GM19025 (cell line): ENCODE measurements around the gene PDZD2.
"Not testable (repeated sequence)": the region's sequence is repeated elsewhere in the genome, so short reads cannot be mapped to it uniquely, and the experiment has no call there.

Source experiments
- ATAC-seq: cut with Tn5 transposase; IDR thresholded peaks from one replicate; pipeline ENCODE4 v1.9.1; 2021; ENCODE audit warnings: mild to moderate bottlenecking, low read depth, moderate library complexity; ENCODE audit not compliant: unreplicated experiment

PDZD2 gene

DNA sequence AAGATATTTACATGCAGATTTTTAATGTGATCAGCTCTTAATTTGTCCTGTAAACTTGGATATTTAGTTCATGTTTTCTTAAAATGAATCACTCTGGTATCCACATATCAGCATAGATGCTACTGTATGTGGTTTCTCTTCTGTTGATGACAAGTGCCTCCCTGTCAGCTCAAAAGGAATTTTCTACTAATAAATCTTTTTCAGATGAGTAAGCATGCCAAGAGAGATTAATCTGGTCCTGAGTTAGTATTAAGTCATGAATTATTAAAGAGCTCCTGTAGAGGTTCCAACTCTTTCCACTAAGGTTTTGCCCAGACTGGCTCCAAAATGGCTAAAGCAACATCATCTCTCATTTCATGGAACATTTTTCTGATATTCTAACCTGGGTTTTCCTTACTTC lies 406.0 kb downstream of the PDZD2 start:
- ATAC-seq: no peak

DNA sequence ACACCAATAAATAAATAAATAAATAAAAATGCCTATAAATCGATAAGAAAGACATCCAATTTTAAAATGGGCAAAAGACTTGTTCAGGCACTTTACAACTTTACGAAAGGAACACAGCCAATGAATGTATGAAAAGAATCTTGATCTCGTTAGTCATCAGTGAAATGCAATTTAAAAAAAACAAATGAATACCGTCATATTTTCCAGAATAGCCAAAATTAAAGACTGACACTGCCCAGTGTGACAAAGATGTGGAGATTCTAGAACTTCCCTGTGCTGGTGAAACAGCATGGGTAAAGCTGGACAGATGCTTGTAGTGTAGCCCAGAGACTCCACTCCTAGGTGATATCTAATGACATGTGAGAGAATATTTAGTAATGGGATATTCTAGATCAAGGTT lies 408.1 kb downstream of the PDZD2 start:
- no peak for ATAC-seq

DNA sequence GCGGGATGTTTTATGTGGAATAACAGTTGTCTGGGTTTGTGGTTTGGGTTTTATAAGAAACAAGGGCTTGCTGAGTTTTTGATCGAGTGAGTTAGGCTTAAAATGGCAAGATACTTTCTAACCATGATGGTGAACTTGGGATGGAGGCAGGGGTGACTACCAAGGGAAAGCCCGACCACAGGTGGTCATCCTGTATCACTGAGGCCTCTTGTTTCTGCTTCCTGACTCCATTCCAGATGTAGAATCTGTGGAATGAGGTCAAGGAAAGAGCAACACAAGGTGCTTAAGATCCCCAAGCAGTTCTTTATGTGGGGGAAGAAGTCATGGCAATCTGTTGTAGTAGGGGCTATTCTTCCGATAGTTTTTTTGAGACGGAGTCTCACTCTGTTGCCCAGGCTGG lies 412.9 kb downstream of the PDZD2 start:
- no peak for ATAC-seq

DNA sequence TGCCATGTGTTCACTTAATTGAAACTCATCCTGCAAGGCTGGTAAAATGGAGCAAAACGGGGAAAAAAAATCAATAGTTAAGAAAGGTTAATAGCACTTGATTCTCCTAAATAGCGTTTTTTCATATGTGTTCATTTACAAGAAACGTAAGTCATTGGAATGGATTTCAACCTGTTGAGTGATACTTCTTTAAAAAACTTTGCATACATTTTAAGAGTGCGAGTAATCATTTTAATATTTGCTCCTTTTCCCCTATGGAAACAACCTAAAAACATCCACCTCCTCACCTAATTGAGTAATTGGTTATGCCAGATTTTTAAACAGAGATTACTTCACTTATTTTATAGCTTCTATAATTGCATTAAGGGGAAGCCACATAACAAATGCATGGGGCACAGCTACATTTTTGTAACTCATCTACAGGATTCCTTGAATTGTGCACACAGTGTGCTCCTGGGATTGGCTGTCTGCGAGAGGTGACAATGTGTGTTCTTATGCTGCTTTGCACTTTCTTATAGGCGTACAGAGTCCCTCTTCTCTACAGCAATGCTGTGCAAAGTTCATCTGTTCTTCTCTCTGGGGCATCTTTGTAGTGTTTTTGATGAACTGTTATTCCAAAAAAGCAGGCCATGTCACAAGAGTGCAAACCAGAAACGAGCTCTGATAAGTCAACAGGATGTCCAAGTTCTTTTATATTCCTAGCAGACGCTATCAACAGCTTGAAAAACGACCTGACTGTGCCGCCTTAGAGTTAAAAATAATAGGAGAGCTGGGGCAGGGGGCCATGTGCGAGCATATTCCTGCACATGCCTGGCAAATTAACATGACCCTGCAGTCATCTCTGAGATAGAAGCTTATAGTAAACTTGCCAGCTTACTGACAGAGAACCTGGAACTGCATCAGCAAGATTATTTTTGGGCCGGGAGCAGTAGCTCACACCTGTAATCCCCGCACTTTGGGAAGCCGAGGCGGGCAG lies 417.2 kb downstream of the PDZD2 start:
- no peak for ATAC-seq

DNA sequence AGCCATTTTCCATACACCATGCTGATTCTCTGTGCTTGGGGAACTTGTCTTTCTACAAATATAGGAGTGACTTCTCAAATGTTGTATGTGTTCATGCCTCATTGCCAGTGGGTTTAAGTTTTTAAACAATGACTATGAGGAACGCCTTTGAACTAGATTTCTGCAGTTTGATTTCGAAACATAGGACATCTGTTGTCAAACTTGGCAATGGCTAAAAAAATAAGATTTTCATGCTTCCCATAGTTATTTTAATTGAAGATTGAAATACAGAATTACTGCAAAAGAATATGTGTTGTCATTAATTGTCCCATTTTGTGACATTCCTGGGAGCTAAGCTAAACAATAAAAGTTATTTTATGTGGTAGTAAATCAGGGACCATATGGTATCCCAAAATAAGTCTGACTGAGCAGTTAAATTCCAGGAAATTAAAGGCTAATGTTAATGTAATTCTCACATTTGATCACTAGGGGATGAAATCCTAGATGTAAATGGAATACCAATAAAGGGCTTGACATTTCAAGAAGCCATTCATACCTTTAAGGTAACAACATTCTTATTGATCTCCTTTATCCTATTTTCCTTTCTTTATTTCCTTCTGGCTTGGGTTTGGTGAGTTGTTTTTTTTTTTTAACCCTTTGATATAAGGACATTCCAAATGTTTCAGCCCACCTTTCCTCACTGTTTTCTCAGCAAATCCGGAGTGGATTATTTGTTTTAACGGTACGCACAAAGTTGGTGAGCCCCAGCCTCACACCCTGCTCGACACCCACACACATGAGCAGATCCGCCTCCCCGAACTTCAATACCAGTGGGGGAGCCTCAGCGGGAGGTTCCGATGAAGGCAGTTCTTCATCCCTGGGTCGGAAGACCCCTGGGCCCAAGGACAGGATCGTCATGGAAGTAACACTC lies 418.5 kb downstream of the PDZD2 start:
- ATAC-seq: no peak

DNA sequence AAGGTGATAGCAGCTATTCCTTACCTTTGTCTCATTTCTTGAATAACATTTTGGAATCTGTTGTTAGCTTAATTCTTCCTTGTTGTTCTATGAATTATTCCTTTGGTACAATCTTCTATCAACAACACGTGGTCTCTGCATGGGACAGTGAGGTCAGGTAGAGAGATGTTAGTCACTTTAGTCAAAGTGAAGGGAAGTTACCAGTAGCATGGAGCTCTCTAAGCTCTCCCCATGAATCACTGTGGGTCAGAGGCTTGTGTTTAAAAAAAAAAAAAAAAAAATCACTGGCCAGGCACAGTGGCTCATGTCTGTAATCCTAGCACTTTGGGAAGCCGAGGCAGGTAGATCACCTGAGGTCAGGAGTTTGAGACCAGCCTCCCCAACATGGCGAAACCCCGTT lies 419.2 kb downstream of the PDZD2 start:
- ATAC-seq: no peak

GRCh38 chr5:32058997-32059396 lies 420.1 kb downstream of the PDZD2 start:
- no peak for ATAC-seq

DNA sequence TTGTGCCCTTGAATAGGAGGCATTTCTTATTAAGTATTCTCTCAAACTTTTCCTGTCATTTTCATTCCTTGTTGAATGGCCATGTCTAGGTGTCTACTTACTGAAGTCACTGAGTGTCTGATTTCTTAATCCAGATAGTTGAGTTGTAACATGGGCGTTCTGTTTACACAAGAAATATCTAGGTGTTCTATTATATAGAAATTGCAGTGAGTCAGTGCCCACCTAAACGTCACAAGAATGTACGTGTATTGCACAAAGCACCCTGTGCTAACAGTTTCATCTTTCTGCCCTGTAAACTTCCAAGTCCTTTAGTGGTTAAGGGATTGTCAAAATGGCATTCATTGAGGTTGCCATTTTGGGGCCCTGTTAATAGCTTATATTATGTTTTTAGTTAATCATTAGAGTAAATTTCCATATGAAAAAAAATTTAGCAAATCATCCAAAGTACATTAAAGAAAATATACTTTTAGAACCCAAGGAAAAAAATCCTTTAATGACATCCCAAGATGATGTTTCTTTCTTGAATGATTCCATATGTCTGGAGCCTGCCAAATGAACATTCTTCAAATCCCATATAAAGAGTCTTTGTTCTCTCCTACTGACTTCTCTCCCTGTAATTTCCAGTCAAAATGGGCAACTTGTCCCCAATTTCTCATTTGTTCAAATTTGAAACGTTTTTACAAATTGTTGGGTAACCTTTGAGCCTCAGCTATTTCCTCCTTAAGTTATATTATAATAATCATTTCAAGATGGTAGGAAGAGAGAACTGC lies 421.0 kb downstream of the PDZD2 start:
- ATAC-seq: no peak

GRCh38 chr5:32061236-32061635 lies 422.3 kb downstream of the PDZD2 start:
- ATAC-seq: no peak

DNA sequence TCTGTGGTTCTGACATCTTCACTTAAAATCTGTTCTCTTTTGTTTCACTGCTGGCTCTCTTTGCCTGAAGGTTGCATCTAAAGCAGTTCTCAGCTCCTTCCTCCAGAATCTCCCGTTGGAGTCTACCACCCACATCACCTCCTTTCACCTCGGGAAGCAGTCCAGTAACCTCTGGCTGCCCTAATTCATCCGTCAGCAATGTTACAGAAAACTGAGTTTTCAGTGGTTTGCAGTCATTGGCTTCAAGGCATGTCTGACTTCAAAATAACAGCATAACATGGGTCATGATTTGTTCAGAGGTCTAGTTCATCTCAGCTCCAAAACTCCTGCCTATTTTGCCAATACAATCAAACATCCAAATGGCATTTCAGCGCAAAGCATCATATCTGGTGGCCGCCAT lies 427.5 kb downstream of the PDZD2 start:
- ATAC-seq: no peak

DNA sequence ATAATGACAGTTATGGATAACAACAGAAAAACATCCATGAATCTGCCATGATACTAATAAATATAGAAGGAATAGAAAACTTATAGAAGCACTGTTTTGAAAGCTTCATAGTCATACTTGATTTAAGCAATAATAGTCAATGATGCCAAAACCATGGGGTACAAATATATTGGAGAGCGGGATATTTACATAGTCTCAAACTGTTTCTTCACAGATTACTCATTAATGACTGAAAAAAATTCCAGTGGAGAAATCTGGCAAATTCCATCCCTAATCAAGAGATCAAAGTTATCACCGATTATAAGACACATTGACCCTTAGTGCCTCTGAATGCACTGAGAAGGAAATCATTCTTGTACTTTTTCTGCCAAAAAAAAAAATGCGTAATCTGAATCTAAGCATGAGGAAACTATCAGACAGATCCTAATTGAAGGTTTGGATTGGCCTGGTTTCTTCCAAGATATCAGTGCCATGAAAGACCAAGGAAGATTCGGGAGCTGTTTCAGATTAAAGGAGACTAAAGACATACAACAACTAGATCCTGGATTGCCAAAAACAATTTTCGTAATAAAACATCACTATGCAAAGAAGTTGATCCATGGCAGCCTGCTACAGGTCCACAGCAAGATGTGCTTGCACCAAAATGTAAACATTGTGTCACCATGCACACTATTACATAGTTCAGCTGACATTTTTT lies 429.0 kb downstream of the PDZD2 start:
- no peak for ATAC-seq

DNA sequence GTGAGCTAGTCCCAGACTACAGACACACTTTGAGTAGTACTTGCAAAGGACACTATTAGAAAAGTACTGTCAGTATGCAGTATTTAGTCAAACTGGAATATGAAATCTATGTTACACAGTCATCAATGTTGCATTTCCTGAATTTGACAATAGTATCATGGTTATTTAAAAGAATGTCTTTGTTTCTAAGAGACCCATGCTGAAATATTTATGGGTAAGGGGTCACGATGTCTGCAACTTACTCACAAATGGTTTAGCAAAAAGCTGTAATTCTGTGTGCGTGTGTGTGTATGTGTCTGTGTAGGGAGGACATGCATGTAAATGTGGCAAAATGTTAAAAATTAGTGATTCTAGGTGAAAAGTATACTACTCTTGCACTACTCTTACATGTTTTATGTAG lies 429.6 kb downstream of the PDZD2 start:
- ATAC-seq: no peak

GRCh38 chr5:32069396-32069795 lies 430.5 kb downstream of the PDZD2 start:
- no peak for ATAC-seq

- ATAC-seq: no peak
Measured at GRCh38 chr5:32071351-32071944, 432.5 kb downstream of the PDZD2 start.

DNA sequence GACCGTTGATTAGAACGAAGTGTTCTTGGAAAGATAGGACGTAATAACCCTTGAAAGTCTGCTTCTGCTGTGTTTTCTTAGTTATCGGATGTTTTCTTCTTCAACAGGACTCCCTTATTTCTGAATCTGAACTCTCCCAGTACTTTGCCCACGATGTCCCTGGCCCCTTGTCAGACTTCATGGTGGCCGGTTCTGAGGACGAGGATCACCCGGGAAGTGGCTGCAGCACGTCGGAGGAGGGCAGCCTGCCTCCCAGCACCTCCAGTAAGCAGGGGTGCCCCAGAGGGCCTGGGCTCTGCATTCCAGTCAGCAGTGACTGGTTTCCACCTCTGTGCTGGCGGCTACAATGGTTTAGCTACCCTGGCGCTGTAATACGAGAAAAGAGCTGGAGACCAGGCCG lies 433.1 kb downstream of the PDZD2 start:
- no peak for ATAC-seq

- ATAC-seq: no peak
Measured at GRCh38 chr5:32074401-32074800, 435.5 kb downstream of the PDZD2 start.

DNA sequence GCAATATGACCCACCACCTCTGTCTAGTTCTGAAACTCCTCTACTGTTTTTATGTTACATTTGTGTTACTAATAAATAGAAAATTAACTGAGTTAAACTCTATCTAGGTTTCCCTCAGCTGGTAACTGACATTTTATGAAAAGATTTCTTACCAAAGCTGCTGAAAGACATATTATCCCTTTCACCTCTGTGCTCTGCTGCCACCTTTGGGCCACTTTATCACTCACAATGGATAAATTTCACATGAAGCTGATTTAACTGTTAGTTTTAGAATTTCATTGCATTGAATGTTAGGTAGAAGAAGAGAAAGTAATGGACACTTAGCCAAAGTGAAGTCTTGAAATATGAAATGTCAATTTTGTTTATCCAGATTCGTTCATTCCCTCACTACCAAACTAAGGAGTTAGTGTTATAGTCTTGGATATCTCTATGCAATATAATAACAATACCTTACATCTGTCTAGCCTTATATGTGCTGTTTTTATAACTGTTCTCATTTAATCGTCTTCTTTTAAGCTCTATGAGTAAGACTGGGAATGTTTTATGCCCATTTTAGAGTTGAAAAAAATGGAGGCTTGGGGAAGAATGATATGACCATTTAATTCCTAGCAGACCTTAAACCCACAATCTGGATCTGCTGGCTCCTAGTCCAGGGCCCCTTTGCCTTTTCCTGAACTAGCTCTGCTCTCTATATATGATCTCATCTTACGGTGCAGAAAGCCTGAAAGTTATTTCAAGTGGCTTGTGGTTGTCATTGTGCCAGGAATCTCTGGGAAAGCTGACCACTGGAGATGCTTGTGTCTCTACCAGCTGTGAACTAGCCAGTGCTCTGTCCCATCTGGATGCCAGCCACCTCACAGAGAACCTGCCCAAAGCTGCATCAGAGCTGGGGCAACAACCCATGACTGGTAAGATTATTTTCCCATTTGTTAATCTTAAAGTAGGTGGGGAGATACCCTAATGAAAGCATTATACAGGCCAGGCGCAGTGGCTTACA lies 438.1 kb downstream of the PDZD2 start:
- no peak for ATAC-seq

DNA sequence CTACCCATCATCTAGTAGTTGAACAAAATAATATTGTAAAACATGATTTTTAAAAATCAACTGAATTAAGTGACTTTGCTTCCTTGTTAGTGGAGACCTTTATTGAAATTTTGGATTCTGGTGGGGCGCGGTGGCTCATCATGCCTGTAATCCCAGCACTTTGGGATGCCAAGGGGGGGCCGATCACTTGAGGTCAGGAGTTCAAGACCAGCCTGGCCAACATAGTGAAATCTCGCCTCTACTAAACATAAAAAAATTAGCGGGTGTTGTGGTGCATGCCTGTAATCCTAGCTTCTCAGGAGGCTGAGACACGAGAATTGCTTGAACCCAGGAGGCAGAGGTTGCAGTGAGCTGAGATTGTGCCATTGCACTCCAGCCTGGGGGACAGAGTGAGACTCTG lies 439.9 kb downstream of the PDZD2 start:
- ATAC-seq: not testable (repeated sequence)
